Natural killer cell (primary cell): Measurements from ENCODE around the gene FOXN3. TPM values are rescaled to one million over a fixed set of nuclear protein-coding genes. Genes with fewer than 3 reads are reported as not detected.
"Not testable (repeated sequence)": the region's sequence is repeated elsewhere in the genome, so short reads cannot be mapped to it uniquely, and the experiment has no call there.

Experiments
- ATAC-seq, 3 donors: fragments of 150-1000 bp in 2 of 3; fragments of 200-7000 bp in 1 of 3; cut with Tn5 transposase; 1 replicate in 1 of 3; 2 replicates in 2 of 3; pipeline ENCODE4 v1.10.0; 2021; ENCODE audit warnings: mild to moderate bottlenecking in 2 of 3, moderate library complexity in 2 of 3
- DNase-seq, 2 donors: peaks; one replicate each; pipeline versions ENCODE4 v3.0.0 to v3.0.0-alpha.2; 2013 to 2021; ENCODE audit warnings: mixed read lengths in 1 of 2
- H3K27ac ChIP-seq: one replicate; pipeline ENCODE4 v1.5.1; 2013; ENCODE audit warnings: mild to moderate bottlenecking, low read length
- H3K27me3 ChIP-seq: one replicate; pipeline ENCODE4 v1.6.1; 2013; ENCODE audit warnings: low read length; ENCODE audit not compliant: control insufficient read depth, insufficient read depth
- H3K36me3 ChIP-seq: one replicate; pipeline ENCODE4 v1.6.1; 2013; ENCODE audit warnings: low read length; ENCODE audit not compliant: control insufficient read depth, insufficient read depth
- H3K4me1 ChIP-seq: one replicate; pipeline ENCODE4 v1.6.1; 2013; ENCODE audit warnings: low read length; ENCODE audit not compliant: control insufficient read depth, insufficient read depth
- H3K4me3 ChIP-seq: one replicate; pipeline ENCODE4 v1.5.1; 2013; ENCODE audit warnings: low read length
- H3K9me3 ChIP-seq: one replicate; pipeline ENCODE4 v1.6.1; 2013; ENCODE audit warnings: low read length; ENCODE audit not compliant: control insufficient read depth, insufficient read depth
- H3K27ac Mint-ChIP-seq, 2 donors: one replicate each; pipeline ENCODE4 v1.8.0; 2022; ENCODE audit warnings: mild to moderate bottlenecking in 2 of 2, mixed read lengths in 2 of 2, moderate library complexity in 1 of 2
- H3K27me3 Mint-ChIP-seq, 2 donors: one replicate each; pipeline ENCODE4 v1.8.0; 2022; ENCODE audit warnings: low read depth in 2 of 2, mixed read lengths in 2 of 2
- H3K36me3 Mint-ChIP-seq: one replicate; pipeline ENCODE4 v1.8.0; 2022; ENCODE audit warnings: mixed read lengths
- H3K4me1 Mint-ChIP-seq, 2 donors: one replicate each; pipeline ENCODE4 v1.8.0; 2022; ENCODE audit warnings: mixed read lengths in 2 of 2
- H3K4me3 Mint-ChIP-seq: one replicate; pipeline ENCODE4 v1.8.0; 2022; ENCODE audit warnings: mild to moderate bottlenecking, moderate library complexity, mixed read lengths
- H3K9me3 Mint-ChIP-seq, 2 donors: one replicate each; pipeline ENCODE4 v1.8.0; 2022; ENCODE audit warnings: mixed read lengths in 2 of 2
- CTCF ChIP-seq: fragments of 200-600 bp; IDR thresholded peaks from one replicate; pipeline ENCODE4 v1.8.0; 2022; ENCODE audit warnings: antibody characterized with exemption
- WGBS: methylation state at CpG from one replicate; pipeline ENCODE4 v1.1.7; 2013; ENCODE audit warnings: missing lambda C conversion rate; ENCODE audit not compliant: insufficient coverage; 5-methylcytosine and 5-hydroxymethylcytosine counted together
- intact Hi-C: fragments of 100-400 bp; cut with micrococcal nuclease; formaldehyde crosslinking; loops from one replicate; pipeline ENCODE4 v1.14.2; 2022
- total RNA-seq, 4 donors: library from RNA; stranded (reverse); fragments of 120-200 nt in 1 of 4; gene quantifications; one replicate each; pipeline versions ENCODE4 v1.2.3 to v1.2.4, GENCODE V29; 2013 to 2022

FOXN3 gene
- total RNA-seq, 3 donors from 2014 or later (not counting 1 experiment from before 2014, with no cell fraction given): 209 to 216 (median 209) TPM

- peaks cover 10% of the 10 kb centered on the region for H3K36me3 Mint-ChIP-seq
- ATAC-seq (no peak), DNase-seq (no peak)
- H3K27ac Mint-ChIP-seq: no peak overlapping the region
- peaks cover 3 to 10% of the 10 kb centered on the region in 2 donors for H3K4me1 Mint-ChIP-seq
- H3K9me3 Mint-ChIP-seq: no peaks in the 10 kb centered on the region
- no peak for TF ChIP-seq CTCF
- peaks cover 10% of the 10 kb centered on the region for H3K36me3 ChIP-seq
- no peak overlapping the region for H3K27ac ChIP-seq
- intact Hi-C loops: no loop called here
- H3K27me3 Mint-ChIP-seq: no peaks in the 10 kb centered on the region
- no peak overlapping the region for H3K4me3 ChIP-seq
- no peaks in the 10 kb centered on the region for H3K4me1 ChIP-seq
- H3K4me3 Mint-ChIP-seq: no peak overlapping the region
- H3K27me3 ChIP-seq: no peaks in the 10 kb centered on the region
- 93% methylated on average over 5 of the region's 5 CpGs for whole genome bisulfite sequencing
- no peaks in the 10 kb centered on the region for H3K9me3 ChIP-seq
Observed at GRCh38 chr14:89155491-89155890, 261.5 kb downstream of the FOXN3 start.

DNA sequence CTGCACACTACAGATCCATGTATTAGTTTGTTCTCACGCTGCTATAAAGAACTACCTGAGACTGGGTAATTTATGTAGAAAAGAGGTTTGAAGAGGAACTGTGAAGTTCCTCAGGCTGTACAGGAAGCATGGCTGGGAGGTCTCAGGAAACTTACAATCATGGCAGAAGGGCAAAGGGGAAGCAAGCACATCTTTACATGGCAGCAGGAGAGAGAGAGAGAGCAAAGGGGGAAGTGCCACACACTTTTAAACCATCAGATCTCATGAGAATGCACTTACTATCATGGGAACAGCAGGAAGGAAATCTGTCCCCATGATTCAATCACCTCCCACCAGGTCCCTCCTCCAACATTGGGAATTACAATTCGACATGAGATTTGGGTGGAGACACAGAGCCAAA is 265.3 kb downstream of the FOXN3 start:
- H3K36me3 ChIP-seq, H3K9me3 ChIP-seq, H3K27ac Mint-ChIP-seq, DNase-seq, H3K36me3 Mint-ChIP-seq, H3K27me3 Mint-ChIP-seq, ATAC-seq, H3K4me1 ChIP-seq, H3K4me3 Mint-ChIP-seq, H3K27ac ChIP-seq, H3K27me3 ChIP-seq, intact Hi-C loops, H3K9me3 Mint-ChIP-seq, H3K4me3 ChIP-seq: not testable (repeated sequence)
- H3K4me1 Mint-ChIP-seq: peaks cover 0 to 11% of the 10 kb centered on the region in 2 donors
- WGBS: 100% methylated on average over 1 of the region's 2 CpGs

DNA sequence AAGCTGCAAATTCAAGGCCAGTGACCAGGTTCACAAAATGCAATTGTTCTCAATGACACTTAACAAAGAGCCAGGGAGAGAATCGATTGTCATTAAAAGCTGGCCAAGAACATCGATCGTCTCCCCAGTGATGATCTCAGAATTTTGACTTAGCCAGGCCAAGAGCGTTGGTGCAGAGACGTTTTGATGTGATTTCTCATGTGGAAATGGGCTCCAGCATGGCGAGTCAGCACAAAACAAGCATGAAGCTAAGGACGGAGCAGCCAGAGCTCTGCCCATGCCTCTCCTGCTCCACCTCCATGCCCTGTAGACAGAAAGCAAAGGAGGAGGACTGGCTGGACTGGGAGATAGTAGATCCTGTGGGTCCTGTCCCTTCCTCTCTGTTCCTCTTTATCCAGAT is 270.8 kb downstream of the FOXN3 start:
- Mint-ChIP-seq H3K9me3 (no peaks in the 10 kb centered on the region), H3K36me3 (no peaks in the 10 kb centered on the region)

GRCh38 chr14:89144642-89145041 is 272.4 kb downstream of the FOXN3 start:
- Histone ChIP-seq H3K36me3 (no peaks in the 10 kb centered on the region), H3K27me3 (no peaks in the 10 kb centered on the region), H3K9me3 (no peaks in the 10 kb centered on the region), H3K4me3 (no peak overlapping the region), H3K4me1 (no peaks in the 10 kb centered on the region), H3K27ac (no peak overlapping the region)
- Mint-ChIP-seq H3K9me3 (no peaks in the 10 kb centered on the region), H3K4me3 (no peak overlapping the region), H3K36me3 (no peaks in the 10 kb centered on the region), H3K27me3 (peaks cover 7% of the 10 kb centered on the region in 2 donors), H3K4me1 (peaks cover 0 to 7% of the 10 kb centered on the region in 2 donors), H3K27ac (no peak overlapping the region)
- intact Hi-C loops: no loop called here
- TF ChIP-seq CTCF: no peak
- no peak for DNase-seq
- WGBS: 93% methylated on average over 5 of the region's 5 CpGs
- no peak for ATAC-seq

More for the DNA sequence above, 270.8 kb downstream of the FOXN3 start:
- TF ChIP-seq CTCF: no peak
- H3K27me3 ChIP-seq: no peaks in the 10 kb centered on the region
- no peak overlapping the region for H3K4me3 Mint-ChIP-seq
- peaks cover 0 to 7% of the 10 kb centered on the region in 2 donors for H3K4me1 Mint-ChIP-seq
- intact Hi-C loops: no loop called here
- H3K4me1 ChIP-seq: no peaks in the 10 kb centered on the region
- DNase-seq (no peak), ATAC-seq (no peak)
- no peaks in the 10 kb centered on the region for H3K9me3 ChIP-seq
- peaks cover 7% of the 10 kb centered on the region in 2 donors for H3K27me3 Mint-ChIP-seq
- 93% methylated on average over 7 of the region's 7 CpGs for WGBS
- H3K4me3 ChIP-seq: no peak overlapping the region
- no peaks in the 10 kb centered on the region for H3K36me3 ChIP-seq
- no peak overlapping the region for H3K27ac Mint-ChIP-seq
- no peak overlapping the region for H3K27ac ChIP-seq
